ENCODE results near the gene SPATA31E1. TPM values are rescaled to one million over a fixed set of nuclear protein-coding genes. Genes with fewer than 3 reads are reported as not detected.
A peak's percentile ranks its signal among the peaks of the same experiment; 100 is the strongest.

SPATA31E1 gene
- total RNA-seq, 1 experiment from 2014 or later: 0.04 TPM

DNA sequence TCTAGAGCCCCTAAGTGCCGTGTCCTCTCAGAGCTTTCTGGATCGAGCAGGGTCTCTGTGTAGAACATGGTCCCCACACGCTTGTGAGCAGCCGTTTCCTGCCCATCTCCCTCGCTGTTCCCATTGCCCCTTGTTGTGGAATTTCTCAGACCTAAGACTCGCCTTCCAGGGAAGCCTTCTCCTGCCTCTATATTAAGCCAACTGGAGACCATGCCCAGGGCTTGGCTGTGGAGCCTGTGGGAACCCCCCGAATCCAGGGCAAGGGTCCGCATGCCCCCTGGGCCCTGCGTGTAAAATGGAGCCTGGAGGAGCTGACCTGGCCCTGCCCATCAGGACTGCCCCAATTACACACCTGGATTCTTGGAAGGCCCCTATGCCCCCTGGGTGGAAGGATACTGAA lies 14.5 kb upstream of the SPATA31E1 start:
- Mint-ChIP-seq H3K36me3 (no peaks in the 10 kb centered on the region), H3K27ac (no peak overlapping the region), H3K9me3 (peaks cover 6% of the 10 kb centered on the region), H3K4me3 (no peak overlapping the region), H3K4me1 (peaks cover 12% of the 10 kb centered on the region), H3K27me3 (ENCODE audit: low read depth) (no peaks in the 10 kb centered on the region)
- ChIA-PET CTCF (no interaction called here), POLR2A (no interaction called here)
- ATAC-seq (no peak), DNase-seq (ENCODE audit: low spot score) (no peak)
- no peak for TF ChIP-seq FOXJ3 (CRISPR knock-in tag; IDR thresholded peaks at IDR 0.05; ENCODE audit: borderline replicate concordance)
- TF ChIP-seq, protein P1, sequence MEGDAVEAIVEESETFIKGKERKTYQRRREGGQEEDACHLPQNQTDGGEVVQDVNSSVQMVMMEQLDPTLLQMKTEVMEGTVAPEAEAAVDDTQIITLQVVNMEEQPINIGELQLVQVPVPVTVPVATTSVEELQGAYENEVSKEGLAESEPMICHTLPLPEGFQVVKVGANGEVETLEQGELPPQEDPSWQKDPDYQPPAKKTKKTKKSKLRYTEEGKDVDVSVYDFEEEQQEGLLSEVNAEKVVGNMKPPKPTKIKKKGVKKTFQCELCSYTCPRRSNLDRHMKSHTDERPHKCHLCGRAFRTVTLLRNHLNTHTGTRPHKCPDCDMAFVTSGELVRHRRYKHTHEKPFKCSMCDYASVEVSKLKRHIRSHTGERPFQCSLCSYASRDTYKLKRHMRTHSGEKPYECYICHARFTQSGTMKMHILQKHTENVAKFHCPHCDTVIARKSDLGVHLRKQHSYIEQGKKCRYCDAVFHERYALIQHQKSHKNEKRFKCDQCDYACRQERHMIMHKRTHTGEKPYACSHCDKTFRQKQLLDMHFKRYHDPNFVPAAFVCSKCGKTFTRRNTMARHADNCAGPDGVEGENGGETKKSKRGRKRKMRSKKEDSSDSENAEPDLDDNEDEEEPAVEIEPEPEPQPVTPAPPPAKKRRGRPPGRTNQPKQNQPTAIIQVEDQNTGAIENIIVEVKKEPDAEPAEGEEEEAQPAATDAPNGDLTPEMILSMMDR (IDR thresholded peaks at IDR 0.05): no peak
- TF ChIP-seq, protein P2, sequence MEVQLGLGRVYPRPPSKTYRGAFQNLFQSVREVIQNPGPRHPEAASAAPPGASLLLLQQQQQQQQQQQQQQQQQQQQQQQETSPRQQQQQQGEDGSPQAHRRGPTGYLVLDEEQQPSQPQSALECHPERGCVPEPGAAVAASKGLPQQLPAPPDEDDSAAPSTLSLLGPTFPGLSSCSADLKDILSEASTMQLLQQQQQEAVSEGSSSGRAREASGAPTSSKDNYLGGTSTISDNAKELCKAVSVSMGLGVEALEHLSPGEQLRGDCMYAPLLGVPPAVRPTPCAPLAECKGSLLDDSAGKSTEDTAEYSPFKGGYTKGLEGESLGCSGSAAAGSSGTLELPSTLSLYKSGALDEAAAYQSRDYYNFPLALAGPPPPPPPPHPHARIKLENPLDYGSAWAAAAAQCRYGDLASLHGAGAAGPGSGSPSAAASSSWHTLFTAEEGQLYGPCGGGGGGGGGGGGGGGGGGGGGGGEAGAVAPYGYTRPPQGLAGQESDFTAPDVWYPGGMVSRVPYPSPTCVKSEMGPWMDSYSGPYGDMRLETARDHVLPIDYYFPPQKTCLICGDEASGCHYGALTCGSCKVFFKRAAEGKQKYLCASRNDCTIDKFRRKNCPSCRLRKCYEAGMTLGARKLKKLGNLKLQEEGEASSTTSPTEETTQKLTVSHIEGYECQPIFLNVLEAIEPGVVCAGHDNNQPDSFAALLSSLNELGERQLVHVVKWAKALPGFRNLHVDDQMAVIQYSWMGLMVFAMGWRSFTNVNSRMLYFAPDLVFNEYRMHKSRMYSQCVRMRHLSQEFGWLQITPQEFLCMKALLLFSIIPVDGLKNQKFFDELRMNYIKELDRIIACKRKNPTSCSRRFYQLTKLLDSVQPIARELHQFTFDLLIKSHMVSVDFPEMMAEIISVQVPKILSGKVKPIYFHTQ (CRISPR knock-in tag; IDR thresholded peaks at IDR 0.05): no peak
- no peak for TF ChIP-seq NFATC4 (CRISPR knock-in tag; IDR thresholded peaks at IDR 0.05)
- TF ChIP-seq GTF2I (CRISPR knock-in tag; conservative IDR thresholded peaks at IDR 0.05): no peak
- TF ChIP-seq NR1H2 (CRISPR knock-in tag; IDR thresholded peaks at IDR 0.05): no peak
- TF ChIP-seq HMGA2 (CRISPR knock-in tag; IDR thresholded peaks at IDR 0.05): no peak
- no peak for TF ChIP-seq TCF7 (CRISPR knock-in tag; IDR thresholded peaks at IDR 0.05; ENCODE audit: low read depth)
- TF ChIP-seq, protein P3, sequence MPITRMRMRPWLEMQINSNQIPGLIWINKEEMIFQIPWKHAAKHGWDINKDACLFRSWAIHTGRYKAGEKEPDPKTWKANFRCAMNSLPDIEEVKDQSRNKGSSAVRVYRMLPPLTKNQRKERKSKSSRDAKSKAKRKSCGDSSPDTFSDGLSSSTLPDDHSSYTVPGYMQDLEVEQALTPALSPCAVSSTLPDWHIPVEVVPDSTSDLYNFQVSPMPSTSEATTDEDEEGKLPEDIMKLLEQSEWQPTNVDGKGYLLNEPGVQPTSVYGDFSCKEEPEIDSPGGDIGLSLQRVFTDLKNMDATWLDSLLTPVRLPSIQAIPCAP (CRISPR knock-in tag; IDR thresholded peaks at IDR 0.05): no peak
- TF ChIP-seq TP53 (CRISPR knock-in tag; IDR thresholded peaks at IDR 0.05): no peak

DNA sequence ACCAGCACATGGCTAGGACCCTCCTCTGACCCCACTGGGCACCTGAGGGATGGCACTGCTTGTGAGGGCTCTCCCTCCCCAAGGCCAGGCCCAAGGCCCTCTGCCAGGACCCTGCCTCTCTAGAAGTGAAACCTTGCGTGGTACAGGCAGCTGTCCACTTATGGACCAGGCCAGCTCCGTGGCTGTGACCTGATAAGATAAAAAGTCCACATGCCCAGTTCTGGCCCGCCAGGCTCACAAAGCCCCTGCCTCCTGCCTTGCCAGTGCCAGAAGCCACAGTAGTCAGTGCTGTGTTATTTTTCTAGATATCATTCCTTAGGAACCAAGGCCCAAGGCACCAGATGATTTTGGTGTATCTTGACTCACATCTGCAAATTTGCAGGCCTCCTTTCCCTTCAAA lies 14.0 kb upstream of the SPATA31E1 start:
- ChIA-PET CTCF (no interaction called here), POLR2A (no interaction called here)
- Mint-ChIP-seq H3K27ac (peak overlapping the region; percentile 41; the same call in 1 of the 2 replicates), H3K9me3 (peaks cover 6% of the 10 kb centered on the region), H3K27me3 (ENCODE audit: low read depth) (no peaks in the 10 kb centered on the region), H3K4me3 (no peak overlapping the region), H3K4me1 (peaks cover 10% of the 10 kb centered on the region), H3K36me3 (no peaks in the 10 kb centered on the region)
- DNase-seq (ENCODE audit: low spot score): no peak
- no peak for ATAC-seq
- TF ChIP-seq, protein P4, sequence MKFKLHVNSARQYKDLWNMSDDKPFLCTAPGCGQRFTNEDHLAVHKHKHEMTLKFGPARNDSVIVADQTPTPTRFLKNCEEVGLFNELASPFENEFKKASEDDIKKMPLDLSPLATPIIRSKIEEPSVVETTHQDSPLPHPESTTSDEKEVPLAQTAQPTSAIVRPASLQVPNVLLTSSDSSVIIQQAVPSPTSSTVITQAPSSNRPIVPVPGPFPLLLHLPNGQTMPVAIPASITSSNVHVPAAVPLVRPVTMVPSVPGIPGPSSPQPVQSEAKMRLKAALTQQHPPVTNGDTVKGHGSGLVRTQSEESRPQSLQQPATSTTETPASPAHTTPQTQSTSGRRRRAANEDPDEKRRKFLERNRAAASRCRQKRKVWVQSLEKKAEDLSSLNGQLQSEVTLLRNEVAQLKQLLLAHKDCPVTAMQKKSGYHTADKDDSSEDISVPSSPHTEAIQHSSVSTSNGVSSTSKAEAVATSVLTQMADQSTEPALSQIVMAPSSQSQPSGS (CRISPR knock-in tag; IDR thresholded peaks at IDR 0.05; ENCODE audit: borderline replicate concordance, low read depth): no peak
- TF ChIP-seq EMX1 (CRISPR knock-in tag; IDR thresholded peaks at IDR 0.05) (no peak), MXD4 (CRISPR knock-in tag; IDR thresholded peaks at IDR 0.05; ENCODE audit: borderline replicate concordance) (no peak), ZNF396 (CRISPR knock-in tag; IDR thresholded peaks at IDR 0.05; ENCODE audit: borderline replicate concordance) (no peak), NFE2L1 (CRISPR knock-in tag; IDR thresholded peaks at IDR 0.05) (no peak), HMGA2 (CRISPR knock-in tag; IDR thresholded peaks at IDR 0.05) (no peak), ZNF232 (CRISPR knock-in tag; IDR thresholded peaks at IDR 0.05) (no peak), ELF4 (CRISPR knock-in tag; IDR thresholded peaks at IDR 0.05; ENCODE audit: low read depth) (no peak), NFATC4 (CRISPR knock-in tag; IDR thresholded peaks at IDR 0.05) (no peak)
- TF ChIP-seq, protein P5, sequence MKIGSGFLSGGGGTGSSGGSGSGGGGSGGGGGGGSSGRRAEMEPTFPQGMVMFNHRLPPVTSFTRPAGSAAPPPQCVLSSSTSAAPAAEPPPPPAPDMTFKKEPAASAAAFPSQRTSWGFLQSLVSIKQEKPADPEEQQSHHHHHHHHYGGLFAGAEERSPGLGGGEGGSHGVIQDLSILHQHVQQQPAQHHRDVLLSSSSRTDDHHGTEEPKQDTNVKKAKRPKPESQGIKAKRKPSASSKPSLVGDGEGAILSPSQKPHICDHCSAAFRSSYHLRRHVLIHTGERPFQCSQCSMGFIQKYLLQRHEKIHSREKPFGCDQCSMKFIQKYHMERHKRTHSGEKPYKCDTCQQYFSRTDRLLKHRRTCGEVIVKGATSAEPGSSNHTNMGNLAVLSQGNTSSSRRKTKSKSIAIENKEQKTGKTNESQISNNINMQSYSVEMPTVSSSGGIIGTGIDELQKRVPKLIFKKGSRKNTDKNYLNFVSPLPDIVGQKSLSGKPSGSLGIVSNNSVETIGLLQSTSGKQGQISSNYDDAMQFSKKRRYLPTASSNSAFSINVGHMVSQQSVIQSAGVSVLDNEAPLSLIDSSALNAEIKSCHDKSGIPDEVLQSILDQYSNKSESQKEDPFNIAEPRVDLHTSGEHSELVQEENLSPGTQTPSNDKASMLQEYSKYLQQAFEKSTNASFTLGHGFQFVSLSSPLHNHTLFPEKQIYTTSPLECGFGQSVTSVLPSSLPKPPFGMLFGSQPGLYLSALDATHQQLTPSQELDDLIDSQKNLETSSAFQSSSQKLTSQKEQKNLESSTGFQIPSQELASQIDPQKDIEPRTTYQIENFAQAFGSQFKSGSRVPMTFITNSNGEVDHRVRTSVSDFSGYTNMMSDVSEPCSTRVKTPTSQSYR (CRISPR knock-in tag; IDR thresholded peaks at IDR 0.05): no peak
- TF ChIP-seq, protein P6, sequence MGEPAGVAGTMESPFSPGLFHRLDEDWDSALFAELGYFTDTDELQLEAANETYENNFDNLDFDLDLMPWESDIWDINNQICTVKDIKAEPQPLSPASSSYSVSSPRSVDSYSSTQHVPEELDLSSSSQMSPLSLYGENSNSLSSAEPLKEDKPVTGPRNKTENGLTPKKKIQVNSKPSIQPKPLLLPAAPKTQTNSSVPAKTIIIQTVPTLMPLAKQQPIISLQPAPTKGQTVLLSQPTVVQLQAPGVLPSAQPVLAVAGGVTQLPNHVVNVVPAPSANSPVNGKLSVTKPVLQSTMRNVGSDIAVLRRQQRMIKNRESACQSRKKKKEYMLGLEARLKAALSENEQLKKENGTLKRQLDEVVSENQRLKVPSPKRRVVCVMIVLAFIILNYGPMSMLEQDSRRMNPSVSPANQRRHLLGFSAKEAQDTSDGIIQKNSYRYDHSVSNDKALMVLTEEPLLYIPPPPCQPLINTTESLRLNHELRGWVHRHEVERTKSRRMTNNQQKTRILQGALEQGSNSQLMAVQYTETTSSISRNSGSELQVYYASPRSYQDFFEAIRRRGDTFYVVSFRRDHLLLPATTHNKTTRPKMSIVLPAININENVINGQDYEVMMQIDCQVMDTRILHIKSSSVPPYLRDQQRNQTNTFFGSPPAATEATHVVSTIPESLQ (CRISPR knock-in tag; IDR thresholded peaks at IDR 0.05): no peak
- TF ChIP-seq, protein P7, sequence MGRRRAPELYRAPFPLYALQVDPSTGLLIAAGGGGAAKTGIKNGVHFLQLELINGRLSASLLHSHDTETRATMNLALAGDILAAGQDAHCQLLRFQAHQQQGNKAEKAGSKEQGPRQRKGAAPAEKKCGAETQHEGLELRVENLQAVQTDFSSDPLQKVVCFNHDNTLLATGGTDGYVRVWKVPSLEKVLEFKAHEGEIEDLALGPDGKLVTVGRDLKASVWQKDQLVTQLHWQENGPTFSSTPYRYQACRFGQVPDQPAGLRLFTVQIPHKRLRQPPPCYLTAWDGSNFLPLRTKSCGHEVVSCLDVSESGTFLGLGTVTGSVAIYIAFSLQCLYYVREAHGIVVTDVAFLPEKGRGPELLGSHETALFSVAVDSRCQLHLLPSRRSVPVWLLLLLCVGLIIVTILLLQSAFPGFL (CRISPR knock-in tag; IDR thresholded peaks at IDR 0.05; ENCODE audit: borderline replicate concordance): no peak
- TF ChIP-seq, protein P1 (IDR thresholded peaks at IDR 0.05): no peak

Data from WTC11 (cell line).